ENCODE data around the gene FNDC3B. TPM values are rescaled to one million over a fixed set of nuclear protein-coding genes. Genes with fewer than 3 reads are reported as not detected.

Gene FNDC3B
- total and polyA plus RNA-seq, 2 donors from 2014 or later = 11.8 to 185 TPM

GRCh38 chr3:172293093-172293492, 253.7 kb downstream of the FNDC3B start:
- DNase-seq (no peak), FAIRE-seq (no peak)
- intact Hi-C loops (cut with DNase I) = no loop called here
- no peaks in the 10 kb centered on the region for H3K9me3 ChIP-seq (ENCODE audit: control insufficient read depth in 2 of 3, insufficient read depth in 1 of 3, low read length in 3 of 3)
- no peak for TF ChIP-seq CTCF (IDR thresholded peaks at IDR 0.05; ENCODE audit: borderline replicate concordance, extremely low read depth, insufficient read depth)
- H3K27me3 ChIP-seq (ENCODE audit: control insufficient read depth, insufficient read depth, low read length) = no peaks in the 10 kb centered on the region
- H3K9ac ChIP-seq (ENCODE audit: low read length in 3 of 3) = no peak overlapping the region
- no peak overlapping the region for H3K4me3 ChIP-seq (ENCODE audit: low read length in 3 of 3)
- no peak overlapping the region for H3K27ac ChIP-seq (ENCODE audit: low read depth in 2 of 2, low read length in 2 of 2)
- peaks cover 0 to 10% (median 4%) of the 10 kb centered on the region in 3 donors for H3K4me1 ChIP-seq (ENCODE audit: control insufficient read depth in 2 of 3, insufficient read depth in 2 of 3, low read depth in 1 of 3, low read length in 3 of 3)
- H3K36me3 ChIP-seq (ENCODE audit: control insufficient read depth in 2 of 3, insufficient read depth in 3 of 3, low read length in 3 of 3) = peaks cover 5 to 13% (median 10%) of the 10 kb centered on the region in 3 donors

DNA sequence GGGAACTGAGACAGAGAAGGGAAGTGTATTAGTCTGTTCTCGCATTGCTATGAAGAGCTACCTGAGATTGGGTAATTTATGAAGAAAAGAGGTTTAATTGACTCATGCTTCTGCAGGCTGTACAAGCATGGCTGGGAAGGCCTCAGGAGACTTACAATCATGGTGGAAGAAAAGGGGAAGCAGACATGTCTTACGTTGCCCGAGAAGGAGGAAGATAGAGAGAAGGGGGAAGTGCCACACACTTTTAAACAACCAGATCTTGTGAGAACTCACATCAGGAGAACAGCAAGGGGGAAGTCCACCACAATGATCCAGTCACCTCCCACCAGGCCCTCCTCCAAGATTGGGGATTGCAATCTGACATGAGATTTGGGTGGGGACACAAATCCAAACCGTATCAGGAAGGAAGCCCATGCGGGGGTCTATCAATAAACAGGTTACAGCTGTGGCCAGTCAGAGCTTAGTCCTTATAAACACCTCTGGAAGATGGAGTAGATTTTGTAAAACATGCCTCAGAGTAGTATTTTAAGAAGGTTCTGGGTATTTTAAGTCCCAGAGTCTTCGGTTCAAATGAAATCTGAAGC, 254.9 kb downstream of the FNDC3B start:
- Histone ChIP-seq H3K27me3 (ENCODE audit: control insufficient read depth, insufficient read depth, low read length) (no peaks in the 10 kb centered on the region), H3K4me1 (ENCODE audit: control insufficient read depth in 2 of 3, insufficient read depth in 2 of 3, low read depth in 1 of 3, low read length in 3 of 3) (peaks cover 0 to 10% (median 2%) of the 10 kb centered on the region in 3 donors), H3K36me3 (ENCODE audit: control insufficient read depth in 2 of 3, insufficient read depth in 3 of 3, low read length in 3 of 3) (peaks cover 5 to 17% (median 13%) of the 10 kb centered on the region in 3 donors), H3K4me3 (ENCODE audit: low read length in 3 of 3) (no peak overlapping the region), H3K9ac (ENCODE audit: low read length in 3 of 3) (no peak overlapping the region), H3K9me3 (ENCODE audit: control insufficient read depth in 2 of 3, insufficient read depth in 1 of 3, low read length in 3 of 3) (no peaks in the 10 kb centered on the region), H3K27ac (ENCODE audit: low read depth in 2 of 2, low read length in 2 of 2) (no peak overlapping the region)
- DNase-seq (no peak), FAIRE-seq (no peak)
- intact Hi-C loops (cut with DNase I) = no loop called here
- no peak for TF ChIP-seq CTCF (IDR thresholded peaks at IDR 0.05; ENCODE audit: borderline replicate concordance, extremely low read depth, insufficient read depth)

- no peaks in the 10 kb centered on the region for H3K9me3 ChIP-seq (ENCODE audit: control insufficient read depth in 2 of 3, insufficient read depth in 1 of 3, low read length in 3 of 3)
- H3K27me3 ChIP-seq (ENCODE audit: control insufficient read depth, insufficient read depth, low read length) = no peaks in the 10 kb centered on the region
- H3K9ac ChIP-seq (ENCODE audit: low read length in 3 of 3) = no peak overlapping the region
- peaks cover 0 to 2% (median under 1%) of the 10 kb centered on the region in 3 donors for H3K4me1 ChIP-seq (ENCODE audit: control insufficient read depth in 2 of 3, insufficient read depth in 2 of 3, low read depth in 1 of 3, low read length in 3 of 3)
- no peak overlapping the region for H3K4me3 ChIP-seq (ENCODE audit: low read length in 3 of 3)
- peaks cover 5 to 17% (median 13%) of the 10 kb centered on the region in 3 donors for H3K36me3 ChIP-seq (ENCODE audit: control insufficient read depth in 2 of 3, insufficient read depth in 3 of 3, low read length in 3 of 3)
- no peak overlapping the region for H3K27ac ChIP-seq (ENCODE audit: low read depth in 2 of 2, low read length in 2 of 2)
- intact Hi-C loops (cut with DNase I) = no loop called here
- no peak for DNase-seq
- FAIRE-seq = no peak
- TF ChIP-seq CTCF (IDR thresholded peaks at IDR 0.05; ENCODE audit: borderline replicate concordance, extremely low read depth, insufficient read depth) = no peak
These were observed 257.0 kb downstream of the FNDC3B start for GRCh38 chr3:172296248-172296974.
